Mesenteric fat pad (tissue), 1 donor: ENCODE measurements around the gene CLEC4F. TPM values are rescaled to one million over a fixed set of nuclear protein-coding genes. Genes with fewer than 3 reads are reported as not detected.
"Not testable (repeated sequence)": the region's sequence is repeated elsewhere in the genome, so short reads cannot be mapped to it uniquely, and the experiment has no call there.

Experiments used
- DNase-seq: peaks from one replicate; pipeline ENCODE4 v3.0.0-alpha.2; 2020; ENCODE audit warnings: low spot score
- total RNA-seq: library from RNA; stranded (reverse); fragmentation: NEBNext Ultra II Directional; extraction: Animal tissue kit (Norgen Biotek cat#: 25700); gene quantifications from one replicate; pipeline ENCODE4 v1.2.1, GENCODE V29; 2021
- donor health status: DM: yes; HTN: yes; CAD: no.

Gene CLEC4F
- total RNA-seq, 1 donor from 2014 or later = 0.48 TPM

- DNase-seq = no peak
Measured at GRCh38 chr2:70826696-70827350, 6.4 kb upstream of the CLEC4F start.

GRCh38 chr2:70823249-70823648, 2.9 kb upstream of the CLEC4F start:
- DNase-seq = no peak

- no peak for DNase-seq
Measured at GRCh38 chr2:70822843-70823242, 2.4 kb upstream of the CLEC4F start.

- no peak for DNase-seq
Measured at GRCh38 chr2:70817284-70817954, 3.0 kb downstream of the CLEC4F start.

GRCh38 chr2:70816726-70817125, 3.7 kb downstream of the CLEC4F start:
- no peak for DNase-seq

GRCh38 chr2:70808983-70809958, 11.1 kb downstream of the CLEC4F start:
- no peak for DNase-seq

- no peak for DNase-seq
Measured at GRCh38 chr2:70807828-70808118, 12.6 kb downstream of the CLEC4F start.

- no peak for DNase-seq
Measured at GRCh38 chr2:70807102-70807827, 13.1 kb downstream of the CLEC4F start.

- DNase-seq = no peak
Measured at GRCh38 chr2:70806620-70807019, 13.8 kb downstream of the CLEC4F start.

- DNase-seq = no peak
Measured at GRCh38 chr2:70806013-70806412, 14.4 kb downstream of the CLEC4F start.

- DNase-seq = no peak
Measured at GRCh38 chr2:70801607-70802263, 18.7 kb downstream of the CLEC4F start.

GRCh38 chr2:70799706-70800105, 20.7 kb downstream of the CLEC4F start:
- DNase-seq = no peak

GRCh38 chr2:70797996-70798395, 22.4 kb downstream of the CLEC4F start:
- DNase-seq = not testable (repeated sequence)

GRCh38 chr2:70797506-70797905, 22.9 kb downstream of the CLEC4F start:
- DNase-seq = no peak

- DNase-seq = no peak
Measured at GRCh38 chr2:70796262-70796661, 24.1 kb downstream of the CLEC4F start.

- DNase-seq = no peak
Measured at GRCh38 chr2:70795164-70795995, 25.0 kb downstream of the CLEC4F start.

- DNase-seq = no peak
Measured at GRCh38 chr2:70793450-70793849, 26.9 kb downstream of the CLEC4F start.

- no peak for DNase-seq
Measured at GRCh38 chr2:70790136-70790828, 30.1 kb downstream of the CLEC4F start, which contains the start of gene FIGLA. TSS of gene FIGLA (minus strand) at chr2:70790643. CDS start at chr2:70790638, 5 bp downstream.
